IMR-90 (cell line): Measurements from ENCODE around the gene FGD3. TPM values are rescaled to one million over a fixed set of nuclear protein-coding genes. Genes with fewer than 3 reads are reported as not detected.

Source experiments
- ATAC-seq: fragments of 200-7000 bp; cut with Tn5 transposase; 2 replicates; pipeline ENCODE4 v1.9.1; 2020; ENCODE audit warnings: low read depth, mild to moderate bottlenecking, moderate library complexity
- BruUV-seq: library from RNA; stranded (reverse); fragments of 400-500 nt; replicated peaks from 2 replicates; lab custom pipeline; 2021; lab: Mats Ljungman, UMichigan
- CTCF ChIA-PET: fragments of 300-600 bp; formaldehyde crosslinking; extraction: SDS; loops from one replicate; lab custom pipeline; 2021; ENCODE audit warnings: antibody characterized with exemption; lab: Yijun Ruan, JAX
- POLR2A ChIA-PET: fragments of 300-600 bp; sonication (Branson Sonifier 250); formaldehyde crosslinking; loops from one replicate; lab custom pipeline; 2022; ENCODE audit warnings: antibody characterized with exemption; ENCODE audit not compliant: unreplicated experiment; lab: Charles Lee
- DNase-seq: peaks from one replicate; pipeline ENCODE4 v3.0.0; 2013
- H2AFZ ChIP-seq: replicated peaks from 2 replicates; pipeline ENCODE3; 2013; ENCODE audit warnings: low read length, mild to moderate bottlenecking; ENCODE audit not compliant: poor library complexity
- H2AK5ac ChIP-seq: 2 replicates; pipeline ENCODE4 v1.6.1; 2013; ENCODE audit warnings: low read depth, low read length, inconsistent platforms
- H2AK9ac ChIP-seq: replicated peaks from 2 replicates; pipeline ENCODE3; 2013; ENCODE audit warnings: mild to moderate bottlenecking, low read depth, low read length, moderate library complexity; ENCODE audit not compliant: poor library complexity
- H2BK120ac ChIP-seq: 2 replicates; pipeline ENCODE4 v1.6.1; 2013; ENCODE audit warnings: low read depth, low read length, inconsistent platforms
- H2BK15ac ChIP-seq: 3 replicates; pipeline ENCODE4 v1.6.1; 2013; ENCODE audit warnings: low read depth, low read length, inconsistent platforms
- H2BK20ac ChIP-seq: 2 replicates; pipeline ENCODE4 v1.6.1; 2013; ENCODE audit warnings: low read depth, mild to moderate bottlenecking, inconsistent platforms, low read length, moderate library complexity
- H2BK5ac ChIP-seq: 2 replicates; pipeline ENCODE4 v1.6.1; 2013; ENCODE audit warnings: mild to moderate bottlenecking, low read depth, low read length, inconsistent platforms; ENCODE audit not compliant: poor library complexity, severe bottlenecking
- H3K14ac ChIP-seq: replicated peaks from 2 replicates; pipeline ENCODE4 v1.6.1; 2013; ENCODE audit warnings: low read depth, low read length, inconsistent platforms
- H3K18ac ChIP-seq: 2 replicates; pipeline ENCODE4 v1.6.1; 2013; ENCODE audit warnings: low read depth, low read length, control low read depth
- H3K23ac ChIP-seq: 2 replicates; pipeline ENCODE4 v1.6.1; 2013; ENCODE audit warnings: low read depth, low read length, inconsistent platforms
- H3K27ac ChIP-seq: 2 replicates; pipeline ENCODE4 v1.5.1; 2013; ENCODE audit warnings: mild to moderate bottlenecking, control low read depth, low read length; ENCODE audit not compliant: insufficient read depth
- H3K27me3 ChIP-seq: 2 replicates; pipeline ENCODE4 v1.6.1; 2013; ENCODE audit warnings: low read length; ENCODE audit not compliant: control insufficient read depth, insufficient read depth
- H3K36me3 ChIP-seq: 2 replicates; pipeline ENCODE4 v1.6.1; 2013; ENCODE audit warnings: low read length, mixed read lengths; ENCODE audit not compliant: control insufficient read depth, insufficient read depth
- H3K4ac ChIP-seq: 2 replicates; pipeline ENCODE4 v1.6.1; 2013; ENCODE audit warnings: low read depth, low read length, inconsistent platforms
- H3K4me1 ChIP-seq: 2 replicates; pipeline ENCODE4 v1.6.1; 2013; ENCODE audit warnings: low read length, mixed read lengths; ENCODE audit not compliant: control insufficient read depth, insufficient read depth
- H3K4me2 ChIP-seq: 2 replicates; pipeline ENCODE4 v1.6.1; 2013; ENCODE audit warnings: low read depth, mild to moderate bottlenecking, control low read depth, low read length, moderate library complexity
- H3K4me3 ChIP-seq: 2 replicates; pipeline ENCODE4 v1.5.1; 2013; ENCODE audit warnings: low read depth, mild to moderate bottlenecking, control low read depth, low read length, moderate library complexity; ENCODE audit not compliant: insufficient read depth
- H3K56ac ChIP-seq: 2 replicates; pipeline ENCODE4 v1.6.1; 2013; ENCODE audit warnings: low read length, inconsistent platforms; ENCODE audit not compliant: insufficient read depth; ENCODE audit errors: extremely low read depth
- H3K79me1 ChIP-seq, 2 experiments: 2 replicates each; pipeline ENCODE4 v1.6.1; 2013; ENCODE audit warnings: low read length in 2 of 2, inconsistent platforms in 1 of 2, low read depth in 1 of 2
- H3K9ac ChIP-seq: 2 replicates; pipeline ENCODE4 v1.6.1; 2013; ENCODE audit warnings: low read depth, low read length, control low read depth
- H3K9me1 ChIP-seq: 2 replicates; pipeline ENCODE4 v1.6.1; 2013; ENCODE audit warnings: low read length, inconsistent platforms; ENCODE audit not compliant: insufficient read depth
- H3K9me3 ChIP-seq: 2 replicates; pipeline ENCODE4 v1.6.1; 2013; ENCODE audit warnings: low read length; ENCODE audit not compliant: control insufficient read depth, insufficient read depth
- H4K20me1 ChIP-seq: 2 replicates; pipeline ENCODE4 v1.6.1; 2013; ENCODE audit warnings: low read length, inconsistent platforms; ENCODE audit not compliant: insufficient read depth
- H4K5ac ChIP-seq: 2 replicates; pipeline ENCODE4 v1.6.1; 2013; ENCODE audit warnings: mild to moderate bottlenecking, low read depth, low read length, control low read depth
- H4K8ac ChIP-seq, 2 experiments: 2 replicates each; pipeline ENCODE4 v1.6.1; 2013; ENCODE audit warnings: low read depth in 2 of 2, low read length in 2 of 2, control low read depth in 1 of 2, inconsistent platforms in 1 of 2
- H4K91ac ChIP-seq: 2 replicates; pipeline ENCODE4 v1.6.1; 2013; ENCODE audit warnings: low read depth, low read length, inconsistent platforms; ENCODE audit not compliant: insufficient read depth
- RAD21 ChIP-seq: IDR thresholded peaks from 2 replicates; pipeline ENCODE4 v1.6.1; 2012; ENCODE audit warnings: low read length, improper control_type of control experiment
- RCOR1 ChIP-seq: IDR thresholded peaks from 2 replicates; pipeline ENCODE4 v1.6.1; 2012; ENCODE audit warnings: mild to moderate bottlenecking, low read length, improper control_type of control experiment; ENCODE audit not compliant: insufficient replicate concordance
- WGBS, 2 experiments: methylation state at CpG; one replicate each; pipeline versions ENCODE4 v1.1.5 to v1.1.7; 2013; ENCODE audit warnings: missing lambda C conversion rate in 2 of 2; ENCODE audit not compliant: insufficient read length in 1 of 2; ENCODE audit errors: extremely low coverage in 2 of 2; 5-methylcytosine and 5-hydroxymethylcytosine counted together
- dilution Hi-C: fragments of 300-500 bp; cut with HindIII; formaldehyde crosslinking; loops from one replicate; pipeline ENCODE4 v1.14.3; 2018; ENCODE audit warnings: low sequenced_read_pairs; ENCODE audit not compliant: unreplicated experiment
- in situ Hi-C: fragments of 300-500 bp; cut with MboI; formaldehyde crosslinking; loops from 3 replicates; pipeline ENCODE4 v1.14.3; 2019; ENCODE audit warnings: low sequenced_read_pairs, inconsistent platforms, mixed read lengths
- intact Hi-C: fragments of 100-400 bp; cut with micrococcal nuclease; formaldehyde crosslinking; loops from 2 replicates; pipeline ENCODE4 v1.10.0; 2022
- polyA plus RNA-seq, 3 experiments: library from polyadenylated mRNA; depleted of rRNA; stranded (reverse); fragments of >200 nt; gene quantifications; 2 replicates each; pipeline ENCODE4 v1.2.3, GENCODE V29; 2012; ENCODE audit warnings: low replicate concordance in 1 of 3
- total RNA-seq: library from RNA; depleted of rRNA; stranded (reverse); fragments of >200 nt; gene quantifications from 2 replicates; pipeline ENCODE4 v1.2.3, GENCODE V29; 2012

Gene FGD3
- total and polyA plus RNA-seq, 2 of the 4 experiments (the other 2 are of a cell fraction): not detected

DNA sequence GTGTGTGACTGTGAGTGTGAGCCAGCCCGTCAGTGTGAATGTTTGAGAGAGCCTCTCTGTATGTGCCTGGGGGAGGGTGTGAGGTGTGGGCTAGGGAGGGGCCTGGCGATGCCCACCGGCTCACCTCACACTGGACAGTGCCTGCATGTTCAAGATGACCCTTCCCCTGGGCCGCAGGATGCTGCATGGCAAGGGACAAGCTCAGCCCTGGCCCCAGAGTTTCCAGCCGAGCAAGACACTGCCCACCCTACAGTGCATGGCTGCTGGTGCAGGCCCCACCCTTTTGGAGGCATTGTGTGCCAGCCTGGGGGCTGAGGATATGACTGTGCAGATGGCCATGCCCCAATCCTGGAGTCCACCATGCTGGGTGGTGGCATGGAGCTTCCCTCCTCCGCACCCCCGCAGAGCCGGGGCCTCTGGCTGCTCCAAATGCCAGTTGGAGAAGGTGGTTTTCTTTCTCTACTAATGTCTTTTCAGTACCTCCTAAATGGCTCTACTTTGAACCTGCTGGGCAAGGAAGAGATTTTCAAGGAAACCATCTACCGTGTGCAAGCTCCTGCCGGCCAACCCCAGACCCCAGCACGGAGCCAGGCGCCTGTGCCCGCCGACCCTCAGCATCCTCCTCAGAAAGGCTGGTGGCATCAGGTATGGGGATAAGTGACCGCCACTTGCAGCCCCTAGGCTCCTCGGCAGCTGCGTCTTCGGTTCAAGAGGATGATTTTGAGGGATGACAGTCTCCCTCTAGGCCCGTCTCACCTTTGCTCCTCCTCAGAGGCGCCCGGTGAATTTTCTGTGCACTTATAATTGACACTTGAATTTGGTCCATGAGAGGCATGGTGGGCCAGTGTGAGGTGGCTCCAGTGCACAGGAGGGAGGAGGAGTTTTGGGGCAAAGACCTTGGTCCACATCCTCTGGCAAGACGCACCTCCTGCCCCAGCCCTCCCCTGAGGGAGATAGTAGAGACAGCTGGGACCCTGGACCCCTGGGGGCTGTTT lies 27.7 kb downstream of the FGD3 start:
- intact Hi-C loops: no loop called here
- ChIA-PET CTCF (no interaction called here), POLR2A (no interaction called here)
- in situ Hi-C loops: no loop called here
- H3K56ac ChIP-seq: no peak overlapping the region
- dilution Hi-C loops: no loop called here
- TF ChIP-seq RAD21 (no peak), RCOR1 (no peak)
- H2AK9ac ChIP-seq: no peak overlapping the region
- no peaks in the 10 kb centered on the region for H3K36me3 ChIP-seq
- no peaks in the 10 kb centered on the region for H3K9me1 ChIP-seq
- no peak overlapping the region for H2BK120ac ChIP-seq
- BruUV-seq: no TSS peak
- H3K23ac ChIP-seq: no peak overlapping the region
- H4K5ac ChIP-seq: no peak overlapping the region
- no peaks in the 10 kb centered on the region for H3K9me3 ChIP-seq
- no peaks in the 10 kb centered on the region for H3K79me1 ChIP-seq
- no peak overlapping the region for H3K27ac ChIP-seq
- H2BK5ac ChIP-seq: no peak overlapping the region
- no peaks in the 10 kb centered on the region for H4K20me1 ChIP-seq
- no peak overlapping the region for H2BK20ac ChIP-seq
- H2AK5ac ChIP-seq: no peak overlapping the region
- no peak overlapping the region for H3K4me3 ChIP-seq
- no peak overlapping the region for H4K8ac ChIP-seq
- H3K4ac ChIP-seq: no peak overlapping the region
- no peak overlapping the region for H3K18ac ChIP-seq
- H3K4me1 ChIP-seq: no peaks in the 10 kb centered on the region
- no peak overlapping the region for H3K9ac ChIP-seq
- H3K14ac ChIP-seq: no peak overlapping the region
- DNase-seq: no peak
- H2BK15ac ChIP-seq: no peak overlapping the region
- ATAC-seq: no peak
- no peak overlapping the region for H4K91ac ChIP-seq
- no peak overlapping the region for H2AFZ ChIP-seq
- H3K4me2 ChIP-seq: no peak overlapping the region
- no peaks in the 10 kb centered on the region for H3K27me3 ChIP-seq
- WGBS, 2 experiments: no CpG with 5 or more reads among the region's 22 CpGs
